ENCODE data around the gene AUTS2. TPM values are rescaled to one million over a fixed set of nuclear protein-coding genes. Genes with fewer than 3 reads are reported as not detected.

The AUTS2 gene
- total RNA-seq, 2 experiments from 2014 or later, result 4.0 to 4.7 TPM

DNA sequence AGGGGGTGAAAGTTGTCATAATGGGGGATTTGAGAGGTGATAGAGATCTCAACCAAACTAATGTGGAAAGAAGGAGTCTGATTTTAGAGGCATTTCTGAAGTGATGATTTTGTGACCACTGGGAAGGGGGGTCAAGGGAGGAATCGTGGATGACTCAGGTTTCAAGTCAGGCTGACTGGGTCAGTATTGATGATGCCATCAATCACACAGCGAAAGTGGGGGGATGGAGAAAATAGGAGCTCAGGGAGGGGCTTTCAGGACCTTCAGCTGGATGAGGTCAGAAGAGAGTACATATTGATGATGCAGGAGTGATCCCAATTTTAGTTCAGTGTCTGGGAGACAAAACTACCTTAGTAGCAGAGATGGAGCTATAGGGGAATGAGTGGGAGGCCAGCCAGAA, 852.5 kb downstream of the AUTS2 start:
- Mint-ChIP-seq H3K4me1 (ENCODE audit: low read depth) (no peaks in the 10 kb centered on the region), H3K36me3 (no peaks in the 10 kb centered on the region), H3K4me3 (no peak overlapping the region), H3K27ac (no peak overlapping the region), H3K27me3 (no peaks in the 10 kb centered on the region), H3K9me3 (no peaks in the 10 kb centered on the region)
- no peak for DNase-seq
- ChIA-PET CTCF (interaction anchor here (0.7 kb wide), 1 partner anchor 14 kb away, joined by 3 read pairs; no protein-coding TSS in a partner anchor), POLR2A (no interaction called here)
- intact Hi-C loops (cut with micrococcal nuclease), result no loop called here

DNA sequence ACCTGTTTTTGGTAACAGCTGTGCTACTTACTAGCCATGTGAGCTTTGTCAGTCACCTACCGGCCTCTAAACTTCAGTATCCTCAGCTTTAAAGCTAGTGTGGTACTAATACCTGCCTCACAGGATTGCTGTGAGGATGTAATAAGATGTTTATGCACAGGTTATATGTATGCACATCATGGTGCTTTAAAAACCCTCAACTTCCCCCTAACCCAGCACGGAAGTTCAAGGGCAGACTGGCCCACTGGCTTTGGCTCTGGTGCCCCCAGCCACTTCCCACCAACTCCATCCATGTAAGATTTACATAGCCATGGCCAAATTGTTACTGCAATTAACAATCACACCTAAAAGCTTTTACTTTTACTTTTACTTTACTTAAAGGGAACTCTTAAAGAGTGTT, 857.6 kb downstream of the AUTS2 start:
- Mint-ChIP-seq H3K4me1 (ENCODE audit: low read depth) (peaks cover 12% of the 10 kb centered on the region), H3K36me3 (no peaks in the 10 kb centered on the region), H3K27me3 (no peaks in the 10 kb centered on the region), H3K27ac (no peak overlapping the region), H3K4me3 (no peak overlapping the region), H3K9me3 (no peaks in the 10 kb centered on the region)
- intact Hi-C loops (cut with micrococcal nuclease), result no loop called here
- ChIA-PET CTCF (interaction anchor here (1.0 kb wide), 1 partner anchor 16 kb away, joined by 3 read pairs; no protein-coding TSS in a partner anchor), POLR2A (interaction anchor here (0.5 kb wide), 1 partner anchor 274 kb away, joined by 5 read pairs; no protein-coding TSS in a partner anchor)
- no peak for DNase-seq

- H3K27ac Mint-ChIP-seq, result no peak overlapping the region
- DNase-seq, result no peak
- no peak overlapping the region for H3K4me3 Mint-ChIP-seq
- no peaks in the 10 kb centered on the region for H3K9me3 Mint-ChIP-seq
- peaks cover 12% of the 10 kb centered on the region for H3K4me1 Mint-ChIP-seq (ENCODE audit: low read depth)
- H3K36me3 Mint-ChIP-seq, result no peaks in the 10 kb centered on the region
- intact Hi-C loops (cut with micrococcal nuclease), result no loop called here
- ChIA-PET POLR2A (no interaction called here), CTCF (interaction anchor here (1.0 kb wide), 1 partner anchor 16 kb away, joined by 3 read pairs; no protein-coding TSS in a partner anchor)
- H3K27me3 Mint-ChIP-seq, result no peaks in the 10 kb centered on the region
Measured at GRCh38 chr7:70456719-70457118, 858.4 kb downstream of the AUTS2 start.

GRCh38 chr7:70457482-70457881, 859.2 kb downstream of the AUTS2 start:
- DNase-seq, result no peak
- Mint-ChIP-seq H3K9me3 (no peaks in the 10 kb centered on the region), H3K27ac (no peak overlapping the region), H3K4me1 (ENCODE audit: low read depth) (peaks cover 12% of the 10 kb centered on the region), H3K27me3 (no peaks in the 10 kb centered on the region), H3K4me3 (no peak overlapping the region), H3K36me3 (no peaks in the 10 kb centered on the region)
- CTCF ChIA-PET, result no interaction called here
- intact Hi-C loops (cut with micrococcal nuclease), result no loop called here
- POLR2A ChIA-PET, result no interaction called here

DNA sequence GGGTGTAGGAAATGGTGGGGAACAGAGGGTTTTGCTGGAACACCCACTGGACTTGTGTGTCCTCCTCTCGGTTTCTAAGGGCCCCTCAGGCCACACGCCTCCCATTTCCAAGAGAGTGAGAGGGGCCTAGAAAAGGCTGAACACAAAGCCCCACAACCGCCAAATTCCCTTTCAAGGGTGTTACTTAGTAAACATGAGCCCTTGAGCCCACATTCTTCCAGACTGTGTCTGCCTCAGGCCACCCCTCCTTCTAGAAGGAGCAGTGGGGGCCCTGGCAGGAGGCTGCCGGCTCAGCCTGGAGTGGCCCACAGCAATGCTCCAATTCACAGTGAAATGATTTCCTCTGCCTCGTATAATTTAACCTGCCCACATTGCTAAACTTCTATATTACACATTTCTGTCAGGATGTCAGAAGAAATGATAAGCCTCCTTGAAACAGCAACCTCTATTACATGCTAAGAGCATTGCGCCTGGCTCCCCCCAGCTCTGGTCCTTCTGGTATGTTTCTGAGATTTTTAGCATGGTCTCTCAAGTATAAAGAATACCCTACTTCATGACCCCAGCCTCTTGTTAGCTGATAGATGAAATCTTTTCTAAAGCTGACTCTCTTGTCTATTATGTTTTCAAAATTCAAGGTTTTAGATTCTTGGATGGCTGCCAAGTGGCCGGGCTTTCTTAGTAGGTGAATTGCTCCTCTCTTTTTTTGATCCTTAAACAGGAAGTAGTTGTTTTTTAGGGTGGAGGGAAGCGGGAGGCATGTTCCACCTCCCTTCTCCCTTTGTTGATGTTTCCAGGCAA, 859.8 kb downstream of the AUTS2 start:
- Mint-ChIP-seq H3K4me3 (no peak overlapping the region), H3K36me3 (no peaks in the 10 kb centered on the region), H3K9me3 (no peaks in the 10 kb centered on the region), H3K4me1 (ENCODE audit: low read depth) (peaks cover 12% of the 10 kb centered on the region), H3K27ac (no peak overlapping the region), H3K27me3 (no peaks in the 10 kb centered on the region)
- POLR2A ChIA-PET, result no interaction called here
- intact Hi-C loops (cut with micrococcal nuclease), result no loop called here
- CTCF ChIA-PET, result no interaction called here
- DNase-seq, result no peak

GRCh38 chr7:70458745-70459144, 860.5 kb downstream of the AUTS2 start:
- no peaks in the 10 kb centered on the region for H3K36me3 Mint-ChIP-seq
- intact Hi-C loops (cut with micrococcal nuclease), result no loop called here
- H3K27me3 Mint-ChIP-seq, result no peaks in the 10 kb centered on the region
- CTCF ChIA-PET, result no interaction called here
- DNase-seq, result no peak
- POLR2A ChIA-PET, result no interaction called here
- no peak overlapping the region for H3K27ac Mint-ChIP-seq
- H3K4me3 Mint-ChIP-seq, result no peak overlapping the region
- H3K4me1 Mint-ChIP-seq (ENCODE audit: low read depth), result peaks cover 12% of the 10 kb centered on the region
- no peaks in the 10 kb centered on the region for H3K9me3 Mint-ChIP-seq

DNA sequence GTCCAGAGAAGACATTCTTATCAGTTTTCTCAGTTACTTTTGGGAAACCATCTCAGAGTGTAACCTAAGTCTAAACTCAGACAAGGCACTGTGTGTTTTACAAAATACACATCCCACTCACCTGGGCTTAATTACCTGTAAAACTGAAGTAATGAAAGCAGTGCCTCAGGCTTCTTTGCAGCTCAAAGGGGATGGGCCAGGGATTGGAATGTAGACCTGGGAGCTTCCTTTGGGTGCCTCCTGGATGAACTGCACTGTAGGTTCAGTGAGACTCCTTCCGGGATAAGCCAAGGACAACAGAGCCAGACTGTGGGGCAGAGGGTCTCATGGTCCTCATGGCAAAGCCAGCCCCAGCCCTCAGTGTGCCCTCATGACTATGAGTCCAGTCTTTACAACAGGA, 861.3 kb downstream of the AUTS2 start:
- H3K4me3 Mint-ChIP-seq, result no peak overlapping the region
- no peak for DNase-seq
- POLR2A ChIA-PET, result no interaction called here
- no peaks in the 10 kb centered on the region for H3K9me3 Mint-ChIP-seq
- CTCF ChIA-PET, result no interaction called here
- H3K27ac Mint-ChIP-seq, result no peak overlapping the region
- no peaks in the 10 kb centered on the region for H3K27me3 Mint-ChIP-seq
- intact Hi-C loops (cut with micrococcal nuclease), result no loop called here
- H3K4me1 Mint-ChIP-seq (ENCODE audit: low read depth), result peaks cover 12% of the 10 kb centered on the region
- no peaks in the 10 kb centered on the region for H3K36me3 Mint-ChIP-seq

DNA sequence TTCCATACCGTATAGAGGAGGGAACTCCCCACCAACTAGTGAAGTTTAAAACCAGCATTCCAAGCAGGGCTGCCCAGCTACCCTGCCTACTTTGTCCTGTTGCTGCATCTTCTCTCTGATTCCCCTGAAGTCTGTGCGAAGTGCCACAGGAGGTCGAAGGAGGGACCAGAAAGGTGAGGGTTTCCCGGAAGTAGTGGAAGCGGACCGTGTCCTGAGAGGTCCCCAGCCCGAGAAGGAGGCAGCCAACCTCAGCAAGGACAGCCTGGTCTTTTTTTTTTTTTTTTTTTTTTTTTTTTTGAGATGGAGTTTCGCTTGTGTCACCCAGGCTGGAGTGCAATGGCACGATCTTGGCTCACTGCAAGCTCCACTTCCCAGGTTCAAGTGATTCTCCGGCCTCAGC, 861.8 kb downstream of the AUTS2 start:
- DNase-seq, result no peak
- intact Hi-C loops (cut with micrococcal nuclease), result no loop called here
- no peaks in the 10 kb centered on the region for H3K9me3 Mint-ChIP-seq
- H3K27ac Mint-ChIP-seq, result no peak overlapping the region
- H3K27me3 Mint-ChIP-seq, result no peaks in the 10 kb centered on the region
- CTCF ChIA-PET, result no interaction called here
- POLR2A ChIA-PET, result no interaction called here
- H3K4me1 Mint-ChIP-seq (ENCODE audit: low read depth), result peaks cover 12% of the 10 kb centered on the region
- no peaks in the 10 kb centered on the region for H3K36me3 Mint-ChIP-seq
- H3K4me3 Mint-ChIP-seq, result no peak overlapping the region

GRCh38 chr7:70460562-70460961, 862.3 kb downstream of the AUTS2 start:
- DNase-seq, result no peak
- CTCF ChIA-PET, result no interaction called here

GRCh38 chr7:70463352-70463938, 865.2 kb downstream of the AUTS2 start:
- Mint-ChIP-seq H3K27ac (no peak overlapping the region), H3K4me3 (no peak overlapping the region), H3K9me3 (peaks cover 1% of the 10 kb centered on the region), H3K27me3 (no peaks in the 10 kb centered on the region), H3K4me1 (ENCODE audit: low read depth) (peaks cover under 1% of the 10 kb centered on the region), H3K36me3 (no peaks in the 10 kb centered on the region)
- ChIA-PET POLR2A (no interaction called here), CTCF (no interaction called here)
- DNase-seq, result no peak
- intact Hi-C loops (cut with micrococcal nuclease), result no loop called here

More at GRCh38 chr7:70460562-70460961, 862.3 kb downstream of the AUTS2 start:
- intact Hi-C loops (cut with micrococcal nuclease), result no loop called here
- Mint-ChIP-seq H3K27me3 (no peaks in the 10 kb centered on the region), H3K36me3 (no peaks in the 10 kb centered on the region), H3K4me1 (ENCODE audit: low read depth) (peaks cover 12% of the 10 kb centered on the region), H3K27ac (no peak overlapping the region), H3K4me3 (no peak overlapping the region), H3K9me3 (no peaks in the 10 kb centered on the region)
- POLR2A ChIA-PET, result no interaction called here

DNA sequence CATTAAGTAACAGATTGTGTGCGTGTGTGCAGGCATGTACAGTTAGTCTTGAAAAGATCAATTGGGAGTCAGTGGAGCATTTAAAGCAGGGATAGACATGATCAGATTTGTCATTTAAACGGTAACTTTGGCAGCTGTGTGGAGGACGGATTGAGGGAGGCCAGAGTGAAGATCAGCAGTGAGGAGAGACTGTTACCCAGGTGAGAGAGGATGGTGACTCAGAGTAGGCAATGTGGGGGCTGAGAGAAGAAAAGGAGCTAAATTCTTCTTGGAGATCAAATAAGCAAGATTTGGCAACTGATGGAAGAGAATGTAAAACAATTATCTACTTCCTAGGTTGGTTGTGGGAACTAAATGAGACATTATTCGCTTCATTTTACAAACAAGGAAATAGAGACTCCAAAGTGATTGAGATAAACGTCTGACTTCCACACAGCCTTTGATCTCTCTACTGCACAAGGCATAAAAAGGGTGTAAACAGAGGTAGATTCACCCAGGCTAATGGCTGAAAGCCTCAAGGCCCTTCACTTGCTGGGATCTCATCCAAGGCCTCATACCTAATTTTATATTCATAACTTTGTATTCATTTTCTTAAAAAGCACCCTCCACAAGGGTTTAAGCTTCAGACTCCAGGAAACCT, 868.6 kb downstream of the AUTS2 start:
- ChIA-PET POLR2A (no interaction called here), CTCF (no interaction called here)
- intact Hi-C loops (cut with micrococcal nuclease), result no loop called here
- H3K27me3 Mint-ChIP-seq, result no peaks in the 10 kb centered on the region
- no peaks in the 10 kb centered on the region for H3K36me3 Mint-ChIP-seq
- no peaks in the 10 kb centered on the region for H3K4me1 Mint-ChIP-seq (ENCODE audit: low read depth)
- H3K4me3 Mint-ChIP-seq, result no peak overlapping the region
- DNase-seq, result no peak
- no peak overlapping the region for H3K27ac Mint-ChIP-seq
- H3K9me3 Mint-ChIP-seq, result peaks cover 3% of the 10 kb centered on the region

DNA sequence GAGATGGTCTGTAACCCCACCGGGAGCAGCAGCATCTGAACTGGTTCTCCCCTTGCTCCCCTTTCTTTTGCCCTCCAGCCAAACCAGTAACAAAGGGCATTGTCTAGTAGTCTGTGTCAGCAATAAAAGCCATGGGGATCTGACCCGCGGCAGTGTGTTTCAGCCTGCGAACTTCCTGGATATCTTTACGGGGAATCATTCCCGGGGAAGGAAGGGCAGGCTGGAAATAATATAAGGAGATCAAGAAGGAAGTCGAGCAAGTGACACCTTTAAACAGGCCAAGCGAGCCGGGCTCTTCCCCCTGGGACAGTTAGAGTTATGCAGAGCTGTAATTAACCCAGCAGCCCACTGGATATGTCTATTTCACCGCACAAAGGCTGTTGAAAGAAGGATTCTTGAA, 872.5 kb downstream of the AUTS2 start:
- Mint-ChIP-seq H3K27ac (no peak overlapping the region), H3K4me1 (ENCODE audit: low read depth) (no peaks in the 10 kb centered on the region), H3K27me3 (no peaks in the 10 kb centered on the region), H3K9me3 (peaks cover 3% of the 10 kb centered on the region), H3K4me3 (no peak overlapping the region), H3K36me3 (no peaks in the 10 kb centered on the region)
- DNase-seq, result no peak
- intact Hi-C loops (cut with micrococcal nuclease), result no loop called here
- ChIA-PET CTCF (no interaction called here), POLR2A (no interaction called here)
